Measurements from ENCODE around the gene FRY.
A peak's percentile ranks its signal among the peaks of the same experiment; 100 is the strongest.

FRY gene

DNA sequence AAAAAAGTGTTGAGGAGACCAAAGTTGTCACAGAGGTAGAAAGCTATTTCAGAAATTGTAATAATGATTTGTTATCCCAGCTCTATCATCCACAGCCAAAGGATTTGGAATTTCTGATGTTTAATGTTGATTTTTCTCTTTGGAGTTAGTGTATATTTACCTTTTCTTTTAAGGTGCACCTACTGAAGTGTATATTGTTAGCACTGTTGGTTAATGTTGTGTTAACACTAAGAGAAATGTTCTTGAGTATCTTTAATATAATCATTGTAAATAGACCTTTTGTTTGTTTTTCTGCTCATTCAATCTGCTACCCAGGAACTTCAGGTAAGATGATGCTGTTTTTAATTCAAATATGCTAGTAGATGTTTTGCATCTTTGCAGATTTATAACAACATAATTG lies 226.1 kb downstream of the FRY start:
- Histone ChIP-seq H3K27ac (no peak overlapping the region), H3K4me3 (no peak overlapping the region)
- TF ChIP-seq, protein P1, sequence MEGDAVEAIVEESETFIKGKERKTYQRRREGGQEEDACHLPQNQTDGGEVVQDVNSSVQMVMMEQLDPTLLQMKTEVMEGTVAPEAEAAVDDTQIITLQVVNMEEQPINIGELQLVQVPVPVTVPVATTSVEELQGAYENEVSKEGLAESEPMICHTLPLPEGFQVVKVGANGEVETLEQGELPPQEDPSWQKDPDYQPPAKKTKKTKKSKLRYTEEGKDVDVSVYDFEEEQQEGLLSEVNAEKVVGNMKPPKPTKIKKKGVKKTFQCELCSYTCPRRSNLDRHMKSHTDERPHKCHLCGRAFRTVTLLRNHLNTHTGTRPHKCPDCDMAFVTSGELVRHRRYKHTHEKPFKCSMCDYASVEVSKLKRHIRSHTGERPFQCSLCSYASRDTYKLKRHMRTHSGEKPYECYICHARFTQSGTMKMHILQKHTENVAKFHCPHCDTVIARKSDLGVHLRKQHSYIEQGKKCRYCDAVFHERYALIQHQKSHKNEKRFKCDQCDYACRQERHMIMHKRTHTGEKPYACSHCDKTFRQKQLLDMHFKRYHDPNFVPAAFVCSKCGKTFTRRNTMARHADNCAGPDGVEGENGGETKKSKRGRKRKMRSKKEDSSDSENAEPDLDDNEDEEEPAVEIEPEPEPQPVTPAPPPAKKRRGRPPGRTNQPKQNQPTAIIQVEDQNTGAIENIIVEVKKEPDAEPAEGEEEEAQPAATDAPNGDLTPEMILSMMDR (IDR thresholded peaks at IDR 0.05), result no peak
- no peak for DNase-seq (ENCODE audit: low spot score)

DNA sequence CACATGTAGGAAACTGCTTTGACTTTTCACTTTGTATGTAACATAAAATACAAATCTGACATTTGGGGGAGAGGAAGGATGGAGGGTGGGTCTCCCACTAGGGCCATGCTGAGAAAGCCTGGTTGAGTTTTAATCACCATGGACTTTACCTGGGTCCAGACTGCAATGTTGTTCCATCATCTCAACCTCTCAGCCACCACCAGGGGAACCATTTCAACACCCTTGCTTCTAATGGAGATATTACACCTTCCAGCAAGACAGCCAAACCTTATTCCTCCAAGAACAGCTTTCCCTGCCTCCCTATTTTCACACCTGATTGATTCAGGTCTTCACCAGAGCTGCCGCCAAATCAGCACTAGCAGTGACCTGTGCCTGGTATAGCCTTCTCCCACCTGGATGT lies 227.5 kb downstream of the FRY start:
- no peak for DNase-seq (ENCODE audit: low spot score)
- TF ChIP-seq, protein P1 (IDR thresholded peaks at IDR 0.05), result no peak
- Histone ChIP-seq H3K4me3 (no peak overlapping the region), H3K27ac (peak overlapping the region; percentile 15 to 64)

DNA sequence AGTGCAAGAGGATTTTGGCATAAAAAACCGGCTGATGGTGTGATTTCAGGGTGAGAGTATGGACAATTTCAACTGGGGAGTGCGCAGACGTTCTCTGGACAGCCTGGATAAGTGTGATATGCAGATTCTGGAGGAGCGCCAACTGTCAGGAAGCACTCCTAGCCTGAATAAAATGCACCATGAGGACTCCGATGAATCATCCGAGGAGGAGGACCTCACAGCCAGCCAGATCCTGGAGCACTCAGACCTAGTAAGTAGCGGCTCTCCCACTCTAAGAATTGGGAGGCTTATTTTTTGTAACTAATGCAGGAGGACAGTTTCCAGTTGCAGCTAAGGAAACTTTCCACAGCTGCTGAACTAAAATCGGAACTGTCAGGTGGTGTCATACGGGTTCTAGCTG lies 230.0 kb downstream of the FRY start:
- DNase-seq (ENCODE audit: low spot score), result peak; percentile 85
- H3K4me3 ChIP-seq, result no peak overlapping the region
- TF ChIP-seq, protein P1 (IDR thresholded peaks at IDR 0.05), result no peak
- H3K27ac ChIP-seq, result peak overlapping the region; percentile 44 to 78

DNA sequence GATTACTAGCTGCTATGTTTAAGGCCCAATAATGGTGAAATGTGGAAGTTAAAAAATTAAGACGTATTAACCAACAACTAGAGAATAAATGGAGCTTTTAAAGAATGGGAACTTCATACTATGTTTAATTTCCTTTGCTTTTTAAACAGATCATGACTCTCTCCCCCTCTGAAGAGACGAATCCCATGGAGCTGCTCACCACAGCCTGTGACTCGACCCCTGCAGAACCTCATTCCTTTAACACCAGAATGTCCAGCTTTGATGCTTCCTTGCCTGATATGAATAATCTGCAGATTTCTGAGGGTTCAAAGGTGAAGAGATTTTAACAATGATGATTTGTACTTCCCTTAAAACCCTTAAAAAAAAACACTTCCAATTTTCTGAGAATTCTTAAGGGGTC lies 230.6 kb downstream of the FRY start:
- TF ChIP-seq, protein P1 (IDR thresholded peaks at IDR 0.05), result no peak
- no peak overlapping the region for H3K4me3 ChIP-seq
- DNase-seq (ENCODE audit: low spot score), result no peak
- H3K27ac ChIP-seq, result peak overlapping the region; percentile 44 to 78

DNA sequence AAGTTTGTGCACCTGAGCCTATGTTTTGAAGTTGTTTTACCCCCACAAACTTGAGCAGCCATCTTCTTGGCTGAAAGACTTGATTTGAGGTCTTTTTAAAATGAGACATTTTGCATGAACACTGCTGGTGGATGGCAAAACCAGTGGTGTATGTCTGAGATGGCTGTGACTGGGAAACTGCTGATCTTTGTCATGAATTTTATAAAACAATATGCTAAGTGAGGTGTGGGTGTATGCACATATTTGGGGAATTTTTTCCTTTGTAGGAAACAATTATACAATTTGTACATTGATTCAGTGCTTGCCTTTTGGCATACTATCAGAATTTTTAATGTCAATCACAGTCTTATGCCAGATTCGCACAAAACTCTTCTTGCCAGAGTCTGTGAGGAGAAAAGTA lies 231.0 kb downstream of the FRY start:
- no peak overlapping the region for H3K4me3 ChIP-seq
- no peak overlapping the region for H3K27ac ChIP-seq
- TF ChIP-seq, protein P1 (IDR thresholded peaks at IDR 0.05), result no peak
- no peak for DNase-seq (ENCODE audit: low spot score)

DNA sequence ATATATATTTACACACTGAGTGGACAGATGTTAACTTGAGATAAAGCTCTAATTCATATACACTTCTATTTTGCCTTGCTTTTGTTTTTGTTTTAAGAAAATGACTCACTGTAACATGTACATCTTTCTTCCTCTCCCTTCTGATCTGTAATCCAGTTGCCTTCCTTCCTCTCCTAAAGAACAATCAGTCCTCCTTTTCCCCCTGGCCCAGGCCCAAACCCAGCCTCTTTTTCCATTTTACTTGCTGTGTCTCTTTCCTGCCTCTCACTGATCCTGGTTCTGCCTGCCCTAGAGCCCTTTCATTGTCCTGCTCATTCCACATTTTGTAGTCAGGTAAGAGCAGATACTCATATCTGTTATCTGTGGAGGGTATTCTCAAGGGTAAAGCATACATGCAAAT lies 232.8 kb downstream of the FRY start:
- no peak overlapping the region for H3K4me3 ChIP-seq
- no peak for DNase-seq (ENCODE audit: low spot score)
- peak overlapping the region; percentile 25 to 70 for H3K27ac ChIP-seq
- TF ChIP-seq, protein P1 (IDR thresholded peaks at IDR 0.05), result no peak

DNA sequence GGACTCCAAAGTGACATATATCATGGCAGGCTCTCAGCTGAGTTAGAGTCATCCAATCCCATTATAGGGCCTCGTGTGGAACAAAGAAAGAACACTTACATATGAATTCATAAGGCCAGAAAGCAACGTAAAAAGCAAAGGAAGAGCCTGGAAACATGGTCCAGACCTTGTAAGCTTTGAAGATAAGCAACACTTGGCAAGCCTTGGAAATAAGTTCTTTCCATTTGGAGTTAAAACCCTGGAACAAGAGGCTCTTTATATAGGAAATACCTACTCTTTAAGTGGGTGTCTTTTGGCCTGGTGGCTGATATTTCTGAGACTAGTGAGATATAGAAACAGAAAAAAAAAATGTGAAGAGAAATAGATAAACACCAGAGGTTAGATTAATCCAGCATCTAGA lies 234.2 kb downstream of the FRY start:
- TF ChIP-seq, protein P1 (IDR thresholded peaks at IDR 0.05), result no peak
- DNase-seq (ENCODE audit: low spot score), result no peak
- peak overlapping the region in 1 of 2 donors; percentile 7 for H3K27ac ChIP-seq

More for the DNA sequence above, 234.2 kb downstream of the FRY start:
- H3K4me3 ChIP-seq, result no peak overlapping the region
